HUES6 (cell line): ENCODE data around the gene SUPT3H.

Experiments used
- H3K27ac ChIP-seq: 2 replicates; pipeline ENCODE4 v1.7.0; 2013; ENCODE audit warnings: low read depth, mild to moderate bottlenecking, low read length, inconsistent platforms
- H3K27me3 ChIP-seq: 2 replicates; pipeline ENCODE4 v1.6.1; 2013; ENCODE audit warnings: low read length; ENCODE audit not compliant: control insufficient read depth, insufficient read depth
- H3K36me3 ChIP-seq: 2 replicates; pipeline ENCODE4 v1.6.1; 2013; ENCODE audit warnings: low read length; ENCODE audit not compliant: control insufficient read depth, insufficient read depth
- H3K4me1 ChIP-seq: 2 replicates; pipeline ENCODE4 v1.6.1; 2013; ENCODE audit warnings: low read length; ENCODE audit not compliant: control insufficient read depth, insufficient read depth
- H3K4me3 ChIP-seq: 2 replicates; pipeline ENCODE4 v1.5.1; 2013; ENCODE audit warnings: low read depth, low read length
- H3K9ac ChIP-seq: one replicate; pipeline ENCODE4 v1.6.1; 2013; ENCODE audit warnings: mild to moderate bottlenecking, low read length
- H3K9me3 ChIP-seq: 2 replicates; pipeline ENCODE4 v1.6.1; 2013; ENCODE audit warnings: low read depth, low read length; ENCODE audit not compliant: control insufficient read depth, insufficient read depth

SUPT3H gene

DNA sequence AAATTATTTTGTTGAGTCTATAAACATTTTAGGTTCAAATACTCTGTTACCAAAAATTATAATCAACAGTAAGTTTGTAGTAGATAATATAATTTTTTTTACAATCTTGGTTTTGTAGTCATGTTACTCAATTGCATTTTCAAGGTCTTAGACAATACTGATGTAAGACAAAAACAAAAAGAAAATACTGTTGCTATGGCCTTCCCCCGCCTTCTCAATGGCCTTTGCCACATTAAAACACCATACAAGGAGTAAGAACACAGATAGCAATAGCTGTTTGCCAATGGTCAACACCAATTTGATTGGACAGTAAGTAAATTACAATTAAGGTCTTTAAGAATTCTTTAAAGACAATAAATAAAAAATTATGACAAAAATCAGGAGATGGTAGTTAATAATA is 540.0 kb downstream of the SUPT3H start:
- Histone ChIP-seq H3K27me3 (no peaks in the 10 kb centered on the region), H3K9ac (no peak overlapping the region), H3K27ac (no peak overlapping the region), H3K36me3 (no peaks in the 10 kb centered on the region), H3K4me3 (no peak overlapping the region), H3K9me3 (no peaks in the 10 kb centered on the region), H3K4me1 (no peaks in the 10 kb centered on the region)

DNA sequence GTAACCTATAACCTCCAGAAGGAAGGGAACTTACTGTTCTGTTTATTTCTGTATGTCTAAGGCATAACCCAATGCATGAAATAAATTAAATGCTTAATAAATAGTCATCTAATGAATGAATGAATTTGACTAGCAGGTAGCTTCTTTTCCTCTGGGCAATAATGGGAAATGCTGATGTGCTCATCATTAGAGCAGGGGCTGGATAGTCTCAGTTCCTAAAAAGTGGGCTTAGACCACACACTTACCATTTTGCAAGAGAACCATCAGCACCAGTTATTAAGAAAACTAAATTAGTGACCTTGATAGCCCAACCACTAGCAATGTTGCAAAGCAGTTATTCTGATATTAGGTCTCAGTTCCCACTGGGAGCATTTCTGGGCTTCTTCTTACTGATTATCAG is 540.5 kb downstream of the SUPT3H start:
- peaks cover 3% of the 10 kb centered on the region for H3K4me1 ChIP-seq
- H3K27me3 ChIP-seq, result no peaks in the 10 kb centered on the region
- H3K36me3 ChIP-seq, result no peaks in the 10 kb centered on the region
- H3K9ac ChIP-seq, result no peak overlapping the region
- no peaks in the 10 kb centered on the region for H3K9me3 ChIP-seq
- no peak overlapping the region for H3K4me3 ChIP-seq
- no peak overlapping the region for H3K27ac ChIP-seq

DNA sequence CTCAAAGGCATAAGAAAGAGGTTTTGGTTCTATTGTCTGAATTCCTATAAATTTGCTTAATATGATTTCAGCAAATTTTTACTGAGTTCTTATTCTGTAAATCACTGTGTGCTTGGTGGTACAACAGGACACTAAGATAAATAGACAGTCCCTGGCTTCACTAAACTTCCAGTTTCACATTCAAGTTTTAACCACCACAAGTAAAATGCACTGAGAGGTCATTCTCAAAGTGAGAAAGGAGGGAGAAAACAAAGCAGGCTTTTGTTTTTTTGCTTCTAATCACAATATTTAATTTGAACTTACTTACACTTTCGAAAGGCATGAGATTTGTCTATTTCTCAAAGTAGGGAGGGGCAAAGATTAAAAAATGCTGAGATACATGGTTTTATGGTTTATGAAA is 544.5 kb downstream of the SUPT3H start:
- Histone ChIP-seq H3K27ac (no peak overlapping the region), H3K9ac (no peak overlapping the region), H3K4me1 (peaks cover 31% of the 10 kb centered on the region), H3K36me3 (no peaks in the 10 kb centered on the region), H3K4me3 (no peak overlapping the region), H3K27me3 (no peaks in the 10 kb centered on the region), H3K9me3 (no peaks in the 10 kb centered on the region)

DNA sequence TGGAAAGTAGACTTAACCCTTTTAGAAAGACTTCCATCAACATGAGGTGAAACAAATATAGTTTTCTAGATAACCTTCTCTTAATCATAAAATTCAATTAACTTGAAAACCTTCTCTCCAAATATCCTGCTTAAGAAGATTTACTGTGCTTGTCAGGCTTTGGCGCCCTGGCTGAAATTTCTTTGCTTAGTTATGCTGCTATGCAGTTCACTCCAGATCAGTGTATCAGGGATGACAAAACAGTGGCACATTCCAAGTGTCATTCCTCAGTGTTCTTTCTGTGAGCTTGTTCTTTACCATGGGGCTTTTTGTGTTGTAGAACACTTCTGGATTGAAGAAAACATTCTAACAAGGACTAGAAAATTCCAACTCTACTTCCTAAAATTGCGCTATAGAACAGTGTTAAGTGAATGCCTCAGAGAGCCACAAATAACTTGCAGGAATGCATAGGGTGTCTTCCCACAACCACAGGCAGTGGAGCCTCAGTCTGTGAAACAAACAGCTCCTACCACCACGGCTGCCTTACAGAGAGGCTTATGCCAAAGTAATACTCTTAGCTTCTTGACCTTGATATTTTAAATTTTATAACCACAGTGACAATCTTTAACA is 546.6 kb downstream of the SUPT3H start:
- Histone ChIP-seq H3K27me3 (no peaks in the 10 kb centered on the region), H3K9me3 (no peaks in the 10 kb centered on the region), H3K27ac (no peak overlapping the region), H3K4me1 (peaks cover 31% of the 10 kb centered on the region), H3K36me3 (no peaks in the 10 kb centered on the region), H3K4me3 (no peak overlapping the region), H3K9ac (no peak overlapping the region)

DNA sequence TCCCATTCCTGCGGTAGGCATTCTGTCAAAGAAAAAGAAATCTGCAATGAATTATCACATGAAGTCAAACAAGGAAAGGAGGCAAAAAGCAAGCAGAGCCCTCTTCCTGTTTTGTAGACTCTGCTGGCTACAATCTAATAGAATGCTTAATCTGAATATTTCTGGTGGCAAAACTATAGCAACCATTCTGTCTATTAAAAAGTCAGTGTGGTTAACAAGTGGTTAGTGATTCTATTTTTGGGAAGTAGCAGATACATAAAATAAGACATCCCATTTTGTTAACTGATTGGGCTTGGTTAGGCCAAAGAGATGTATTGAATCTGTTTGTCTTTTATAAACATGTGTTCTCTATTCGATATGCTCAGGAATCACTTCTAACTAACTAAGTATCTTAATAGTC is 547.9 kb downstream of the SUPT3H start:
- no peak overlapping the region for H3K27ac ChIP-seq
- H3K9me3 ChIP-seq, result no peaks in the 10 kb centered on the region
- no peak overlapping the region for H3K9ac ChIP-seq
- no peaks in the 10 kb centered on the region for H3K36me3 ChIP-seq
- no peaks in the 10 kb centered on the region for H3K27me3 ChIP-seq
- peaks cover 31% of the 10 kb centered on the region for H3K4me1 ChIP-seq
- H3K4me3 ChIP-seq, result no peak overlapping the region

DNA sequence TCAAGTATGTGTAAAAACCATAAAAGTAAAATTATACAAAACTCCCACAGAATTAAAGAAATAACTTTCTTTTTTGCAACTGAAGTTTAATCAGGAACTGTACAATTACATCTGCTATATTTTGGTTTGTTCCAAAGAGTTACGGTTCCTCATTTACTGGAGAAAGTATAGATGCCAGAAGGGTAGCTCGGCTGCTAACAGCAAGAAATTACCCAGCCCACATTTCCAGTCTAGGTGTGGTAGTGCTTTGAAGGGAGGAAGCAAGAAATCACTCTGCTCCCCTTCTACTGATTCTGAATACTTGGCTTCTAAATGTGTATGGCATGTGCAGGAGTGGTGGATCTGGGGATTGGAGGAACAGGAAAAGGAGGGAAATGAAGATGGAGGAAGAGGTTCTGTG is 549.0 kb downstream of the SUPT3H start:
- H3K4me3 ChIP-seq, result no peak overlapping the region
- H3K9ac ChIP-seq, result no peak overlapping the region
- no peak overlapping the region for H3K27ac ChIP-seq
- H3K36me3 ChIP-seq, result no peaks in the 10 kb centered on the region
- H3K9me3 ChIP-seq, result no peaks in the 10 kb centered on the region
- H3K27me3 ChIP-seq, result no peaks in the 10 kb centered on the region
- H3K4me1 ChIP-seq, result peaks cover 36% of the 10 kb centered on the region

DNA sequence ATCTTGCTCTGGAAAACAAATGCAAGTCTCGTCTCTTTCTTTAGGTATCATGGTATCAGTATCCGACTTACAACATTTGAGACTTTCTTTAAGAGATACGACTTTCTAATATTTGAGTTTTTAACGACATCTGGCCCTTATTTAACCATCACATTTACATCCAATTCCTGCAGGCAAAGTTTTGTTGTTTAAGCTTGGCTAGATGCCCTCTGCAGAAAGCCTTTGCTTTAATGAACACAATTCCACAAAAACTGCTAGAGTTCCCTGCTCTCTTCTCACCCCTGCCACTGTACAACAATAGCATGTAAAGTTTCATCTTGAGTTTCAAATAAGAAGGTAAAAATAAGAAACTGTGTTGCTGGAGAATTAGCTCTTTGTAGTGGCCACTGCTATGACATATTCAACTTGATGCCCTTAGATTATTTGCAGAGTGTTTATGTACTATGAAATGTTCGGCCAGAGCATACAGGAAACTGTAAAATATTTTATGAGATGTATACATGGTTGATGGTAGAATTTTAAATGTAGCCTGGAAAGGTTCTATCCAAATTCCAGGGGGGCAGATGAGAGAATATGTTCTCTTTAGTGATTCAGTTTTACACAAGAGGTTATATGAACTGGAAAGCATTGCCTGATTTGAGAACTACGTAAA is 551.6 kb downstream of the SUPT3H start:
- H3K9ac ChIP-seq, result no peak overlapping the region
- no peak overlapping the region for H3K27ac ChIP-seq
- H3K36me3 ChIP-seq, result no peaks in the 10 kb centered on the region
- peaks cover 22% of the 10 kb centered on the region for H3K4me1 ChIP-seq
- no peaks in the 10 kb centered on the region for H3K27me3 ChIP-seq
- H3K4me3 ChIP-seq, result no peak overlapping the region
- no peaks in the 10 kb centered on the region for H3K9me3 ChIP-seq

DNA sequence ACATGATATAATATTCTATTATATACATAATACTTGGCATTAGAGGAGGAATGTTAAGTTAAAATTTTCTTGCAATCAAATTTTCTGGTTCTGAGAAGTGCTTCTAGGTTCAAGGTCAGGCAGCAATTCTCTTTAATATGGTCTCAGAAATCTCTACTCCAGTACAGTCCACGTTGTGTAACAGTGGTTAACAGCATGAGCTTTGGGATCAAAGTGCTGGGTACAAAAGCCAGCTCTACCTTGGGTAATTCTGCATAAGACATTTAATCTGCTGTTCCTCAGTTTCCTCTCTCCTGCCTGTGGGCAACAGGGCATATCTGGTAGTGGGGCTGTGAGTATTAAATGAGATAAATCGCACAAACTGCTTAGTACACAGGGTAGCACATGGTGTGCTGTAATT is 552.5 kb downstream of the SUPT3H start:
- H3K9me3 ChIP-seq, result no peaks in the 10 kb centered on the region
- H3K27ac ChIP-seq, result no peak overlapping the region
- peaks cover 18% of the 10 kb centered on the region for H3K4me1 ChIP-seq
- no peaks in the 10 kb centered on the region for H3K27me3 ChIP-seq
- no peak overlapping the region for H3K9ac ChIP-seq
- H3K36me3 ChIP-seq, result no peaks in the 10 kb centered on the region
- no peak overlapping the region for H3K4me3 ChIP-seq

DNA sequence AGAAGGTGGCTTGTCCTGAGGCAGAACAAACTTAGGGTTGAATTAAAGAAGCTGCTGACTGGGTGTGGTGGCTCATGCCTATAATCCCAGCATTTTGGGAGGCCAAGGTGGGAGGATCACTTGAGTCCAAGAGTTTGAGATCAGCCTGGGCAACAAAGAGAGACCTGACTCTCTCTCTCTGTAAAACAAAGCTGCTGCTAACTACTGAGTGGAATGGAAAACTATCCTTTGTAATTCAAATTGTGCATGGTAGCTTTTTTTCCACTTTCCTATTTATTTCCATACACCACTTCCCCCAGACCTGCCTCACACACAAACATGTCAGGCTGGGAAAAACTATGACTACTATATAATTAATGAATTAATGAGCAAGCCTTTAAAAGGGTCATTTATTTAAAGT is 553.2 kb downstream of the SUPT3H start:
- Histone ChIP-seq H3K9ac (no peak overlapping the region), H3K9me3 (no peaks in the 10 kb centered on the region), H3K36me3 (no peaks in the 10 kb centered on the region), H3K27me3 (no peaks in the 10 kb centered on the region), H3K4me1 (peaks cover 12% of the 10 kb centered on the region), H3K4me3 (no peak overlapping the region), H3K27ac (no peak overlapping the region)

DNA sequence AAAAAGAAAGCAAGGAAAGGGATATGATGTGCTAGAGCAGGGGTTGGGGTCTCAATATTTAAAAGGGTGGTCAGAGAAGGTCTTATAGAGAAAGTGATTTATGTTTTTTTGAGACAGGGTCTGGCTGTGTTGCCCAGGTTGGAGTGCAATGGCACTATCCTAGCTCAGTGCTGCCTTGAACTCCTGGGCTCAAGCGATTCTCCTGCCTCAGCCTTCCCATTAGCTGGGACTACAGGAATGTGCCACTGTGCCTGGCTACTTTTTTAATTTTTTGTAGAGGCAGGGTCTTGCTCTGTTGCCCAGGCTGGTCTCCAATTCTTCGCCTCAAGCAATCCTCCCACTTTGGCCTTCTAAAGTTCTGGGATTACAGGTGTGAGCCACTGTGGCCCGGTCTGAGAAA is 557.0 kb downstream of the SUPT3H start:
- Histone ChIP-seq H3K9me3 (peaks cover 3% of the 10 kb centered on the region; the same call in 1 of the 2 replicates), H3K27ac (no peak overlapping the region), H3K9ac (no peak overlapping the region), H3K4me1 (peaks cover 5% of the 10 kb centered on the region), H3K4me3 (no peak overlapping the region), H3K27me3 (no peaks in the 10 kb centered on the region), H3K36me3 (no peaks in the 10 kb centered on the region)

DNA sequence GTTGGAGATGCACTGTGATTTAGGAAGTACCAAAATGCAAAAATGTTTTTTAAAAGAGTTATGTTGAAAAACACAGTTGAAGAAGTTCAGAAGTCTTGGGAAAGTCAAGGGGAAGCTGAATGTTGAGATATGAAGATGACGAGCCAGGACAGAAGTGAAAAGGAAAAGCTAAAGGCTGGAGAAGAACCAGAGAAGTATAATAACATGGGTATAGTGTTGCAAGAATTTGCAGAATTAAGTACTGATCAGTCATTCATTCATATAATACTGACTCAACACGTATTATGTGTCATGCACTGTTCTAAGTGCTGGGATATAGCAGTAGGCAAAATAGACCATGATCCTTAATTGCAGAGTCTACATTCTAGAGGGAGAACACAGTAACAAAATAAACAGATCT is 557.4 kb downstream of the SUPT3H start:
- H3K9me3 ChIP-seq, result peaks cover 3% of the 10 kb centered on the region; the same call in 1 of the 2 replicates
- no peak overlapping the region for H3K4me3 ChIP-seq
- no peak overlapping the region for H3K27ac ChIP-seq
- H3K9ac ChIP-seq, result no peak overlapping the region
- H3K4me1 ChIP-seq, result peaks cover 5% of the 10 kb centered on the region
- H3K27me3 ChIP-seq, result no peaks in the 10 kb centered on the region
- H3K36me3 ChIP-seq, result no peaks in the 10 kb centered on the region
